Mesenchymal stem cell (in vitro differentiated cells and primary cell): ENCODE results near the gene LYSMD3.

Experiments used
- DNase-seq: peaks from one replicate; pipeline ENCODE4 v3.0.0-alpha.2; 2013
- H2AFZ ChIP-seq: one replicate; pipeline ENCODE4 v1.6.1; 2013; ENCODE audit warnings: low read depth, mild to moderate bottlenecking, control low read depth, inconsistent platforms, low read length, moderate library complexity
- H2AK5ac ChIP-seq: 2 replicates; pipeline ENCODE4 v1.6.1; 2013; ENCODE audit warnings: low read length, moderate library complexity, mild to moderate bottlenecking, inconsistent platforms; ENCODE audit not compliant: severe bottlenecking
- H2BK120ac ChIP-seq: one replicate; pipeline ENCODE4 v1.6.1; 2013; ENCODE audit warnings: low read depth, mild to moderate bottlenecking, inconsistent platforms, low read length, moderate library complexity
- H2BK12ac ChIP-seq, 2 experiments: one replicate each; pipeline ENCODE4 v1.6.1; 2013; ENCODE audit warnings: inconsistent platforms in 2 of 2, low read length in 2 of 2, mild to moderate bottlenecking in 2 of 2, moderate library complexity in 2 of 2, control low read depth in 1 of 2
- H2BK15ac ChIP-seq: one replicate; pipeline ENCODE4 v1.6.1; 2013; ENCODE audit warnings: mild to moderate bottlenecking, low read depth, inconsistent platforms; ENCODE audit not compliant: poor library complexity, severe bottlenecking
- H2BK5ac ChIP-seq: 2 replicates; pipeline ENCODE4 v1.6.1; 2013; ENCODE audit warnings: low read depth, mild to moderate bottlenecking, low read length, control low read depth, inconsistent platforms; ENCODE audit not compliant: poor library complexity, severe bottlenecking
- H3K14ac ChIP-seq, 2 experiments: one replicate each; pipeline ENCODE4 v1.6.1; 2013; ENCODE audit warnings: inconsistent platforms in 2 of 2, low read length in 2 of 2, control low read depth in 1 of 2, mild to moderate bottlenecking in 1 of 2, moderate library complexity in 1 of 2
- H3K18ac ChIP-seq, 2 experiments: one replicate each; pipeline ENCODE4 v1.6.1; 2013; ENCODE audit warnings: inconsistent platforms in 2 of 2, low read length in 2 of 2, control low read depth in 1 of 2, low read depth in 1 of 2, mild to moderate bottlenecking in 1 of 2
- H3K23ac ChIP-seq, 2 experiments: one replicate each; pipeline ENCODE4 v1.6.1; 2013; ENCODE audit warnings: inconsistent platforms in 2 of 2, low read length in 2 of 2, mild to moderate bottlenecking in 2 of 2, moderate library complexity in 2 of 2, control low read depth in 1 of 2
- H3K27ac ChIP-seq: 2 replicates; pipeline ENCODE4 v1.5.1; 2013; ENCODE audit warnings: mild to moderate bottlenecking, moderate library complexity, low read length, control low read depth, inconsistent platforms; ENCODE audit not compliant: poor library complexity, severe bottlenecking
- H3K27me3 ChIP-seq, 2 experiments: 2 replicates each; pipeline versions ENCODE4 v1.6.1 to v1.7.0; 2013; ENCODE audit warnings: low read length in 2 of 2, mild to moderate bottlenecking in 2 of 2, moderate library complexity in 2 of 2, control low read depth in 1 of 2, inconsistent platforms in 1 of 2; ENCODE audit not compliant: control insufficient read depth in 1 of 2, insufficient read depth in 1 of 2
- H3K36me3 ChIP-seq, 2 experiments: 2 replicates each; pipeline versions ENCODE4 v1.6.1 to v1.7.0; 2013; ENCODE audit warnings: low read length in 2 of 2, control low read depth in 1 of 2, inconsistent platforms in 1 of 2, low read depth in 1 of 2, mild to moderate bottlenecking in 1 of 2; ENCODE audit not compliant: insufficient read depth in 2 of 2, control insufficient read depth in 1 of 2
- H3K4ac ChIP-seq, 2 experiments: one replicate each; pipeline ENCODE4 v1.6.1; 2013; ENCODE audit warnings: inconsistent platforms in 2 of 2, low read length in 2 of 2, mild to moderate bottlenecking in 2 of 2, moderate library complexity in 2 of 2, control low read depth in 1 of 2, low read depth in 1 of 2
- H3K4me1 ChIP-seq: 2 replicates; pipeline ENCODE4 v1.6.1; 2013; ENCODE audit warnings: low read depth, low read length, control low read depth; ENCODE audit not compliant: control insufficient read depth, insufficient read depth
- H3K4me2 ChIP-seq: 2 replicates; pipeline ENCODE4 v1.6.1; 2013; ENCODE audit warnings: low read length, mild to moderate bottlenecking, inconsistent platforms; ENCODE audit not compliant: poor library complexity, severe bottlenecking
- H3K4me3 ChIP-seq, 2 experiments: 2 replicates each; pipeline versions ENCODE4 v1.5.1 to v1.7.0; 2013; ENCODE audit warnings: low read length in 2 of 2, mild to moderate bottlenecking in 2 of 2, control low read depth in 1 of 2, low read depth in 1 of 2; ENCODE audit not compliant: insufficient read depth in 1 of 2
- H3K79me1 ChIP-seq: replicated peaks from 2 replicates; pipeline ENCODE4 v1.6.1; 2013; ENCODE audit warnings: mild to moderate bottlenecking, control low read depth, low read length, inconsistent platforms; ENCODE audit not compliant: poor library complexity, severe bottlenecking
- H3K9ac ChIP-seq: 2 replicates; pipeline ENCODE4 v1.7.0; 2013; ENCODE audit warnings: mild to moderate bottlenecking, low read length, moderate library complexity
- H3K9me3 ChIP-seq: 2 replicates; pipeline ENCODE4 v1.7.0; 2013; ENCODE audit warnings: mild to moderate bottlenecking, low read length; ENCODE audit not compliant: control insufficient read depth
- H4K8ac ChIP-seq: one replicate; pipeline ENCODE4 v1.6.1; 2013; ENCODE audit warnings: inconsistent platforms, mild to moderate bottlenecking, low read length, moderate library complexity
- H4K91ac ChIP-seq: one replicate; pipeline ENCODE4 v1.6.1; 2013; ENCODE audit warnings: mild to moderate bottlenecking, low read length, inconsistent platforms
- WGBS: methylation state at CpG from one replicate; pipeline ENCODE4 v1.1.7; 2013; ENCODE audit warnings: mixed read lengths; 5-methylcytosine and 5-hydroxymethylcytosine counted together

The LYSMD3 gene

DNA sequence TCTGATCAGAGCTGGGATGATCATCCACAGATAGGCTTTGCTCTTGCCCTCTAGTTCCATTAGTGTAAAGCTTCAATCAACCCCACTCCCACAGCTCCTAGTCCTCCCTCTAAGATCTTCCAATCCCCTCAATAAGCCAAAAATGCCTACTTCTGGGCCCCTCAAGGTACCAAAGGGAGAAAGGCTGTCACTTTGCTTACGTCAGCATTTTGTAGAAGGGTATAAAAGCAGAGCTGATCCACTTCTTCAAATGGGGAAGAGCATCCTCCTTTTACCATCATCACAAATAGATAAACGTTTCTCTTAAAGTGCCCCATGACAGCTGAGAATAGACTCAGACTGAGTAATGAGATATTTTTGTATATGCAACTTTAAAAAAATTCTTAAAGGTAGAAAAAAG lies 16.1 kb upstream of the LYSMD3 start:
- Histone ChIP-seq H3K18ac (no peak overlapping the region), H3K9ac (no peak overlapping the region), H3K27ac (no peak overlapping the region), H4K8ac (no peak overlapping the region), H2BK12ac (no peak overlapping the region), H3K4me1 (no peaks in the 10 kb centered on the region), H3K14ac (no peak overlapping the region), H2BK120ac (no peak overlapping the region), H3K4ac (no peak overlapping the region), H2BK15ac (no peak overlapping the region), H3K79me1 (no peaks in the 10 kb centered on the region), H3K4me2 (no peak overlapping the region), H3K23ac (no peak overlapping the region), H3K36me3 (no peaks in the 10 kb centered on the region), H2AFZ (no peak overlapping the region), H3K4me3 (no peak overlapping the region), H2BK5ac (no peak overlapping the region), H3K9me3 (no peaks in the 10 kb centered on the region), H4K91ac (no peak overlapping the region), H2AK5ac (no peak overlapping the region), H3K27me3 (peaks cover 4 to 17% of the 10 kb centered on the region in 2 experiments)
- no peak for DNase-seq
- no CpG with 5 or more reads among the region's 2 CpGs for WGBS

DNA sequence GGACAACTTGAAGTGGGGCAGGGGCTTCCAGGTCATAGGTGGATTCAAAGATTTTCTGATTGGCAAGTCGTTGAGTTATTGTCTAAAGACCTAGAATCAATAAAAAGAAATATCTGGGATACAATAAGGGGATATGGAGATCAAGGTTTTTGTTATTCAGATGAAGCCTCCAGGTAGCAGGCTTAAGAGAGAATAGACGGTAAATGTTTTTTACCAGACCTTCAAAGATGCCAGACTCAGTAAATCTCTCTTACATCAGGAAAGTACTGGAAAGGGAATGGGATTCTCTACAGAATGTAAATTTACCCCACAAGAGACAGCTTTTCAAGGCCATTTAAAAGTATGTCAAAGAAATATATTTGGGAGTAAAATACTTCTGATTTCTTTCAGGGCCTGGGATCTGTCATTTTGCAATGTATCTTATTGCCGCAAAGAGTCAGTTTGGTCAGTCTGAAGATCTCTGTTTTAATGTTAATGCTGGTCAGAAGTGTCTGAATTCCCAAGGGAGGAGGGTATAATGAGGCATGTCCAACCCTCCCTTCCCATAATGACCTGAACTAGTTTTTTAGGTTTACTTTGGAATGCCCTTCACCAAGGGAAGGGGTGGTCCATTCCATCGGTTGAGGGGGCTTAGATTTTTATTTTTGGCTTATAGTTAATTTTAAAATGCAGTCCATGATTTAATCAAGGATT lies 13.6 kb upstream of the LYSMD3 start:
- H3K27ac ChIP-seq = no peak overlapping the region
- H3K9ac ChIP-seq = no peak overlapping the region
- H2BK15ac ChIP-seq = no peak overlapping the region
- no peak overlapping the region for H2AK5ac ChIP-seq
- H2AFZ ChIP-seq = no peak overlapping the region
- H3K4me1 ChIP-seq = no peaks in the 10 kb centered on the region
- H3K4ac ChIP-seq = no peak overlapping the region
- no peak overlapping the region for H4K8ac ChIP-seq
- H3K14ac ChIP-seq = no peak overlapping the region
- no peaks in the 10 kb centered on the region for H3K79me1 ChIP-seq
- no peaks in the 10 kb centered on the region for H3K9me3 ChIP-seq
- H3K36me3 ChIP-seq = no peaks in the 10 kb centered on the region
- no peak overlapping the region for H2BK12ac ChIP-seq
- WGBS = 69% methylated on average over 2 of the region's 4 CpGs
- no peak overlapping the region for H3K23ac ChIP-seq
- no peak overlapping the region for H3K4me3 ChIP-seq
- H3K4me2 ChIP-seq = no peak overlapping the region
- H2BK5ac ChIP-seq = no peak overlapping the region
- DNase-seq = no peak
- no peak overlapping the region for H2BK120ac ChIP-seq
- H3K27me3 ChIP-seq = peaks cover 4 to 17% of the 10 kb centered on the region in 2 experiments
- no peak overlapping the region for H4K91ac ChIP-seq
- no peak overlapping the region for H3K18ac ChIP-seq

DNA sequence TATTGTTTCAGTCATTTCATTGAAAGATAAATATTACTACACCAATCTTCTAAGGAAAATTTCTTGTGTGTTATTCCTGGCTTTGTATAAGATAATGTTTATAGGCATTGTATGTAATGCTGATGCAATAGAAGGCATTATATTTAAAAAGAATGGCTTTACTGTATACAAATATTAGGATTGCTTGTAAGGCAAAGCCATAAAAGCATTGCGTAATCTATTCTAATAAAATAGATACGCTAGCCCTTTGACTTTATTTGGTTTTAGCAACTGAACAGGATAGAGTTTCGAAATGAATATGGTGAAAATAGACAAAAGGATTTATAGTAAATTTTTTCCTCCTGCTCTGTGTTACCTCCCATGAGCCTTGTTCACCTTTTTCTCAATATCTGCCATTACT lies 5.5 kb upstream of the LYSMD3 start:
- H3K14ac ChIP-seq = no peak overlapping the region
- H4K91ac ChIP-seq = no peak overlapping the region
- H2BK120ac ChIP-seq = no peak overlapping the region
- H3K4me3 ChIP-seq = no peak overlapping the region
- no peaks in the 10 kb centered on the region for H3K9me3 ChIP-seq
- no peaks in the 10 kb centered on the region for H3K4me1 ChIP-seq
- H3K23ac ChIP-seq = no peak overlapping the region
- no peak overlapping the region for H2BK5ac ChIP-seq
- H3K27me3 ChIP-seq = peaks cover 0 to 6% of the 10 kb centered on the region in 2 experiments
- no peak overlapping the region for H2AK5ac ChIP-seq
- H3K36me3 ChIP-seq = no peaks in the 10 kb centered on the region
- no peak overlapping the region for H4K8ac ChIP-seq
- no peak for DNase-seq
- no peaks in the 10 kb centered on the region for H3K79me1 ChIP-seq
- H3K4ac ChIP-seq = no peak overlapping the region
- H2BK15ac ChIP-seq = no peak overlapping the region
- H3K9ac ChIP-seq = no peak overlapping the region
- 83% methylated on average over 2 of the region's 3 CpGs for WGBS
- H3K18ac ChIP-seq = no peak overlapping the region
- no peak overlapping the region for H2AFZ ChIP-seq
- H3K27ac ChIP-seq = no peak overlapping the region
- no peak overlapping the region for H2BK12ac ChIP-seq
- no peak overlapping the region for H3K4me2 ChIP-seq

DNA sequence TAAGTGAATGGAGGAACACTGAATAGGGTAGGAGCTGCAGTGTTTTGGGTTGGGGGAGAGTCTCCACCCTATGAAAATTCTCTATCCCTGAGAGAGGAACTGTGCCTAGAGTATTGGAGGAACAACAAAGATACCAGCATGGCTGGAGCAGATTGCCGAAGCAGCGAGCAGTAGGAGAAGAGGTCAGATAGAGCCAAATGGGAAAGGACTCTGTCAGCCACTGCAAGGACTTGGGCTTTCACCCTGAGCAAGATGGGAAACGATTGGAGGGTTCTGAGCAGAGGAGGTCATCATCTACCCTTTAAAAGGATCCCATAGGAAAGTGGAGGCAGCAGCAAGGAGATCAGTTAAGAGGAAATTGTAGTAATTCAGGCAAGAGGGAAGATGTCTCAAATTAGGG lies 4.4 kb upstream of the LYSMD3 start:
- WGBS = 81% methylated on average over 3 of the region's 3 CpGs
- H3K4me1 ChIP-seq = no peaks in the 10 kb centered on the region
- H3K36me3 ChIP-seq = no peaks in the 10 kb centered on the region
- no peak overlapping the region for H2BK15ac ChIP-seq
- H3K27me3 ChIP-seq = peaks cover 0 to 6% of the 10 kb centered on the region in 2 experiments
- no peak for DNase-seq
- H3K79me1 ChIP-seq = peaks cover 1% of the 10 kb centered on the region
- no peak overlapping the region for H2AK5ac ChIP-seq
- no peak overlapping the region for H3K4me3 ChIP-seq
- H2BK12ac ChIP-seq = no peak overlapping the region
- H3K27ac ChIP-seq = no peak overlapping the region
- no peaks in the 10 kb centered on the region for H3K9me3 ChIP-seq
- no peak overlapping the region for H2BK5ac ChIP-seq
- H3K18ac ChIP-seq = no peak overlapping the region
- no peak overlapping the region for H3K4me2 ChIP-seq
- no peak overlapping the region for H4K91ac ChIP-seq
- no peak overlapping the region for H4K8ac ChIP-seq
- no peak overlapping the region for H2AFZ ChIP-seq
- H2BK120ac ChIP-seq = no peak overlapping the region
- no peak overlapping the region for H3K14ac ChIP-seq
- no peak overlapping the region for H3K4ac ChIP-seq
- no peak overlapping the region for H3K9ac ChIP-seq
- H3K23ac ChIP-seq = no peak overlapping the region
